Lower lobe of right lung (tissue), 2 donors: ENCODE data around the gene ADGRE2. TPM values are rescaled to one million over a fixed set of nuclear protein-coding genes. Genes with fewer than 3 reads are reported as not detected.

Source experiments
- ATAC-seq, 2 donors: fragments of 200-7000 bp; cut with Tn5 transposase; one replicate each; pipeline ENCODE4 v1.9.1; 2020 to 2022; ENCODE audit warnings: mild to moderate bottlenecking in 2 of 2, moderate library complexity in 2 of 2
- DNase-seq: peaks from one replicate; pipeline ENCODE4 v3.0.0-alpha.2; 2020
- H3K27ac ChIP-seq: fragments of 200-600 bp; one replicate; pipeline ENCODE4 v1.8.0; 2022
- H3K27me3 ChIP-seq: fragments of 200-600 bp; one replicate; pipeline ENCODE4 v1.8.0; 2022; ENCODE audit warnings: low read depth
- H3K36me3 ChIP-seq: fragments of 200-600 bp; one replicate; pipeline ENCODE4 v1.8.0; 2022; ENCODE audit warnings: mild to moderate bottlenecking
- H3K4me1 ChIP-seq: fragments of 200-600 bp; one replicate; pipeline ENCODE4 v1.8.0; 2022
- H3K4me3 ChIP-seq: fragments of 200-600 bp; one replicate; pipeline ENCODE4 v1.8.0; 2022; ENCODE audit warnings: mild to moderate bottlenecking
- H3K9me3 ChIP-seq: fragments of 200-600 bp; one replicate; pipeline ENCODE4 v1.8.0; 2022
- CTCF ChIP-seq: fragments of 200-600 bp; IDR thresholded peaks from one replicate; pipeline ENCODE4 v1.8.0; 2022; ENCODE audit warnings: antibody characterized with exemption, mild to moderate bottlenecking
- intact Hi-C: fragments of 100-400 bp; cut with DNase I; formaldehyde crosslinking; loops from one replicate; pipeline ENCODE4 v1.11.0; 2022
- total RNA-seq: library from RNA; stranded (reverse); fragmentation: NEBNext Ultra II Directional; extraction: Animal tissue kit (Norgen Biotek cat#: 25700); gene quantifications from one replicate; pipeline ENCODE4 v1.2.1, GENCODE V29; 2021
- donor health status: DM: no; HTN: yes; CAD: no; lungs with severe emphysema.

Gene ADGRE2
- total RNA-seq, 1 donor from 2014 or later: 19.9 TPM

DNA sequence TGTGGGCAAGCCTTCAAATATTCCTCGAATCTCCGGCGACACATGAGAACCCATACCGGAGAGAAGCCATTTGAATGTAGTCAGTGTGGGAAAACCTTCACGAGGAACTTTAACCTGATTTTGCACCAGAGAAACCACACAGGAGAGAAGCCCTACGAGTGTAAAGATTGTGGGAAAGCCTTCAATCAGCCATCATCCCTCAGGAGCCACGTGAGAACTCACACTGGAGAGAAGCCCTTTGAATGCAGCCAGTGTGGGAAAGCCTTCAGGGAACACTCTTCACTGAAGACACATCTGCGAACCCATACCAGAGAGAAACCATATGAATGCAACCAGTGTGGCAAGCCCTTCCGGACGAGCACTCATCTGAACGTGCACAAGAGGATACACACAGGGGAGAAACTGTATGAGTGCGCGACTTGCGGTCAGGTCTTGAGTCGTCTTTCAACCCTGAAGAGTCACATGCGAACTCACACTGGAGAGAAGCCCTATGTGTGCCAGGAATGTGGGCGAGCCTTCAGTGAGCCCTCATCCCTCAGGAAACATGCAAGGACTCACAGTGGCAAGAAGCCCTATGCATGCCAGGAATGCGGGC lies 59.7 kb downstream of the ADGRE2 start:
- H3K4me1 ChIP-seq: no peaks in the 10 kb centered on the region
- no peak overlapping the region for H3K4me3 ChIP-seq
- no peak overlapping the region for H3K27ac ChIP-seq
- peaks cover 97% of the 10 kb centered on the region for H3K9me3 ChIP-seq
- H3K36me3 ChIP-seq: peaks cover 51% of the 10 kb centered on the region
- H3K27me3 ChIP-seq: no peaks in the 10 kb centered on the region
- intact Hi-C loops: no loop called here
- DNase-seq (no peak), ATAC-seq (no peak)
- no peak for TF ChIP-seq CTCF

DNA sequence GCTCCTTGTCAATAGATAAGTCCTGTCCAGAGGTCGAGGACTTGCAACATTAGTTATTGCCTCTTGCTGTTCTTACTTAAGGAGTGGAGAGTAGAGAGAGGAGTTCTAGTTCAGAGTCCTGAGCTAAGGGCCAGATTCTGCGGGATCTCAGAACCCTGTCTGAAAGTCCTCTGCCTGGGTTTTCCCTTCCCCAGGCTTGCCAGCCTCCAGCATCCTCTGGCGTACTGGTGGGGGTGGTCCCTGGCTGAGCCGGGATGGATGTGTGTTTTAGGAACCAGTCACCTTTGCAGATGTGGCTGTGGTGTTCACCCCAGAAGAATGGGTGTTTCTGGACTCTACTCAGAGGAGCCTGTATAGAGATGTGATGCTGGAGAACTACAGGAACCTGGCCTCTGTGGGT lies 62.5 kb downstream of the ADGRE2 start:
- DNase-seq (no peak), ATAC-seq (no peak)
- peaks cover 72% of the 10 kb centered on the region for H3K36me3 ChIP-seq

GRCh38 chr19:14704450-14704849 lies 73.9 kb downstream of the ADGRE2 start:
- ATAC-seq (no peak), DNase-seq (no peak)
- Histone ChIP-seq H3K36me3 (peaks cover 94% of the 10 kb centered on the region), H3K4me1 (no peaks in the 10 kb centered on the region), H3K4me3 (no peak overlapping the region), H3K27ac (no peak overlapping the region), H3K27me3 (no peaks in the 10 kb centered on the region), H3K9me3 (no peaks in the 10 kb centered on the region)
- intact Hi-C loops: no loop called here
- no peak for TF ChIP-seq CTCF

More for the DNA sequence above, 62.5 kb downstream of the ADGRE2 start:
- Histone ChIP-seq H3K27ac (no peak overlapping the region), H3K27me3 (no peaks in the 10 kb centered on the region), H3K9me3 (peaks cover 74% of the 10 kb centered on the region), H3K4me1 (no peaks in the 10 kb centered on the region), H3K4me3 (no peak overlapping the region)
- intact Hi-C loops: no loop called here
- TF ChIP-seq CTCF: no peak

DNA sequence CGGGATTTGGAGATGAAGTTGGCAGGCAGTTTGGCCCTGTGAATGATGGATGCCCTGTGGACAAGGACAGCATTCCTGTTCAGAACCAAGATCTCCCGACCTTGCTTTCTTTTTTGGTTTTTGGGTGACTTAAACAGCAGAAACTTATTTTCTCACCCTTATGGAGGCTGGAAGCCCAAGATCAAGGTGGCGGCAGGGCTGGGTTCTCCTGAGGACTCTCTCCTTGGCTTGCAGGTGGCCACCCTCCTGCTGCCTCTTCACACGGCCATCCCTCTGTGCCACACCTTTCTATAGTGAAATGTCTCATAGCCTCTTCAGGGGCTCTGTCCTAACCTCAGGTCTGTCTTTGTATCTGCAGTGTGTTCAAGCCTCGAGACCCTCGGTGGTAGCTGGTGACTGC lies 74.5 kb downstream of the ADGRE2 start:
- DNase-seq: no peak
- intact Hi-C loops: no loop called here
- peaks cover 94% of the 10 kb centered on the region for H3K36me3 ChIP-seq
- no peaks in the 10 kb centered on the region for H3K9me3 ChIP-seq
- ATAC-seq: no peak
- no peak overlapping the region for H3K27ac ChIP-seq
- H3K4me3 ChIP-seq: no peak overlapping the region
- no peak for TF ChIP-seq CTCF
- H3K4me1 ChIP-seq: no peaks in the 10 kb centered on the region
- H3K27me3 ChIP-seq: no peaks in the 10 kb centered on the region

- Histone ChIP-seq H3K4me1 (no peaks in the 10 kb centered on the region), H3K9me3 (no peaks in the 10 kb centered on the region), H3K27me3 (no peaks in the 10 kb centered on the region), H3K27ac (no peak overlapping the region), H3K36me3 (peaks cover 96% of the 10 kb centered on the region), H3K4me3 (no peak overlapping the region)
- ATAC-seq (no peak), DNase-seq (no peak)
- intact Hi-C loops: no loop called here
- TF ChIP-seq CTCF: no peak
These were observed 77.5 kb downstream of the ADGRE2 start for GRCh38 chr19:14700711-14701375.
